NCI-H226 (cell line): ENCODE data around the gene CXCL16.
"Not testable (repeated sequence)": the region's sequence is repeated elsewhere in the genome, so short reads cannot be mapped to it uniquely, and the experiment has no call there.

ENCODE experiments used
- DNase-seq: peaks from one replicate; pipeline ENCODE4 v3.0.0-alpha.2; 2015

Gene CXCL16

GRCh38 chr17:4719684-4720221 lies 20.0 kb downstream of the CXCL16 start:
- peak; percentile 47 for DNase-seq

DNA sequence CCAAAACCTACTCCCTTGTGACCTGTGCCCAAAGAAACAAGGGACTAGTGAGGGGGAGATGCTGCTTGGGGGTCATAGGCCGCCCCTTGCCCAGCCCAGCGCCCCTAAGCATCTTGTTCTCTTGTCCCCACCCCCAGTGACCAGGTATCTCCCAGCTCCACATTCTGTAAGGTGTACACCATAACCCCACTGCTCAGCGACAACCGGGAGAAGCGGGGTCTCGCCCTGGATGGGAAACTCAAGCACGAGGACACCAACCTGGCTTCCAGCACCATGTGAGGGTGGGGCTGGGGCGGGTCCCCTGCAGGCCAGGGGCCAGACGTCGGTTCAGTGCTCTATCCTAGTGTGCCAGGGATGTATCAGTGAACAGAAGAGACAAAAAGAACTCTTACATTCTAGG lies 20.6 kb downstream of the CXCL16 start:
- DNase-seq = no peak

- no peak for DNase-seq
These were observed 21.5 kb downstream of the CXCL16 start for GRCh38 chr17:4718276-4718675.

DNA sequence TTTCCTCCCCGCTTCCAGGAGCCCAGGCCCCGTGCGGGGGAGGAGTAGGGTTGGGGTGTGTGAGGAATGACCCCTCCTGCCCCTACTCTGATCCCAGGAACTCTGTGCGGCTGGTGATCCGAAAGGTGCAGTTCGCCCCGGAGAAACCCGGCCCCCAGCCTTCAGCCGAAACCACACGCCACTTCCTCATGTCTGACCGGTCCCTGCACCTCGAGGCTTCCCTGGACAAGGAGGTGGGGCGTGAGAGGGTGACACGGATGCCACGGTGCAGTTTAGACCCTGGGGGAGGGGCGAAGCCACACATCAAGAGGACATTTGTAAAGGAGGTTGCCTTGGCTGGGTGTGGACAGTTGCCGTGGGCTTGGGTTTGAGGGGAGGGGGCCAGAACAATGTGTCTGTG lies 21.9 kb downstream of the CXCL16 start:
- DNase-seq = no peak

DNA sequence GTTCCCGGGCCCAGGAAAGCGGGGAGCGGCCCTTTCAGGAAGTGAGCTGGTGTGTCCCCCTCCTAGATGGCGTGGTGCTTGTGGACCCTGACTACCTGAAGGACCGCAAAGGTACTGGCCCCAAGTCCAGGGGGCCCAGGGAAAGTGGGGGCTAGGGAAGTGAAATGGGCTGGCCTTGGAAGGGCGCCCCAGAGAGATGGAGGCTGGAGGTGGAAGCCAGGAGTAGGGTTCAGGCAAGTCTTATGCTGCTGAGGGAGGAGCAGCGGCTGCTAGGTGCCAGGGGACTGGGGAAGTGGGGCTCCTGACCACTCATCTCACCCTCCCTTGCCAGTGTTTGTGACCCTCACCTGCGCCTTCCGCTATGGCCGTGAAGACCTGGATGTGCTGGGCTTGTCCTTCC lies 23.6 kb downstream of the CXCL16 start:
- DNase-seq = no peak

DNA sequence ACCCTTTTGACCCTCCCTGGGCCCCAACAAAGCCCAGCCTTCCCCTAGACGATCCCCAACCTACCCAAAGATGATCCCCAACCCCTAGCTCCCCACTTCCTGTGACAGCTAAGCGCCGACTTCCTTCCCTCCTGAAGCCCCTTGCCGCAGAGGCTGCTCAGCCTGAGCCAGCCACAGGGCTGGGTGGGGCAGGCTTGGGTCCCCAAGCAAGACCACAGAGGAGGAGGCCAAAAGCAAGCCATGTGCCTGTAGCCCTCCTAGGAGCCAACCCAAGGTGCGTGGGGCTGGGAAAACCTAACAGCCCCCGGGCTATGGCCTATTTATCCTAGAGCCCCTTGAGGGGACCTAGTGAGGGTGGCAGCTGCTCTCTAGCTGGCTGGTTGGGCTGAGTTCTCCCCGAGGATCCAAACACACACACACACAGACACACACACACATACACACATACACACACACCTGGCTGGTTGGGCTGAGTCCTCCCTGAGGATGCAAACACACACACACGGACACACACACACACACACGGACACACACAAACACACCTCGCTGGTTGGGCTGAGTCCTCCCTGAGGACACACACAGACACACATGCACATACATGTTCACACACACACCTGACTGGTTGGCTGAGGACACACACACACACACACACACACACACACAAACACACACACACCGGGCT lies 24.5 kb downstream of the CXCL16 start:
- no peak for DNase-seq

GRCh38 chr17:4714340-4715062 lies 25.2 kb downstream of the CXCL16 start:
- DNase-seq = not testable (repeated sequence)

DNA sequence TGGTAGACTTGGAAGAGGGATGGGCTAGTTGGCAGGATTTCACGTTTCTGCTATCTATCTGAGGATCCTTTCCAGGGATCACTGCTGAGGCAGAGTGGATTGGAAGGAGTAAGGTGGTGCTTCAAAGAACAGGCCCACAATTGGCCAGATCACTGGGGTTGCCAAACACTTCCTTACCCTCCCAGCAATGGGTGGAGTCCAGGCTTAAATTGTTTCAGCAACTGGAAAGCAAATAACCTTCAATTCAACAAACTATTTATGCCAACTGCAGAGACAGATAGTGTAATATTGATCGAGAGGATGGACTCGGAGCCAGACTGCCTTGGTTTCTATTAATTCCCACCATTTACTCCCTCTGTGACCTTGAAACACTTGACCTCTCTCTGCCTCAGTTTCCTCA lies 27.2 kb downstream of the CXCL16 start:
- DNase-seq = no peak

DNA sequence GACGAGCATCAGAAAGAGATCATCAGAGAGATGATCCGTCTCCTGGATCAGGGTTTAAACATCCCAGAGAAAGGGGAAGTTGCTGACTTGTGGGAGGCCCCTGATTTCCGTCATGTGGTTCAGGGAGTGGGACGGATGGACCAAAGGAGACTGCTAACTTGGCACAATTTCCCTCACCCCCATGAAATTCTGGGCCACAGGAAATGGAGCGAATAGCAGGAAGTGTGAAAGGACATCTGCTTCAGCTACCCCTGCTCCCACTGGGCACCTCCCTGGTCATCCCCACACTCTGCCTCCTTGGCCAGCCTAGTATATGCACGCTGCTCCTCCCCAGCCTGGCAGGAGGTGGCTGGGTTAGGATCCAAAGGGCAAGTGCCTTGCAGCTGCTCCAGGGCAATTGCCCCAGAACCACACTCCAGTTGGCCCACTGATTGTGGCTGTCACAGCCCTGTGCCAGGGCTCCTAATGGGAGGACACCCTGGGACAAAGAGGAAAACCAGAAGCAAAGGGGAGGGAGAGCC lies 28.0 kb downstream of the CXCL16 start:
- DNase-seq = no peak

DNA sequence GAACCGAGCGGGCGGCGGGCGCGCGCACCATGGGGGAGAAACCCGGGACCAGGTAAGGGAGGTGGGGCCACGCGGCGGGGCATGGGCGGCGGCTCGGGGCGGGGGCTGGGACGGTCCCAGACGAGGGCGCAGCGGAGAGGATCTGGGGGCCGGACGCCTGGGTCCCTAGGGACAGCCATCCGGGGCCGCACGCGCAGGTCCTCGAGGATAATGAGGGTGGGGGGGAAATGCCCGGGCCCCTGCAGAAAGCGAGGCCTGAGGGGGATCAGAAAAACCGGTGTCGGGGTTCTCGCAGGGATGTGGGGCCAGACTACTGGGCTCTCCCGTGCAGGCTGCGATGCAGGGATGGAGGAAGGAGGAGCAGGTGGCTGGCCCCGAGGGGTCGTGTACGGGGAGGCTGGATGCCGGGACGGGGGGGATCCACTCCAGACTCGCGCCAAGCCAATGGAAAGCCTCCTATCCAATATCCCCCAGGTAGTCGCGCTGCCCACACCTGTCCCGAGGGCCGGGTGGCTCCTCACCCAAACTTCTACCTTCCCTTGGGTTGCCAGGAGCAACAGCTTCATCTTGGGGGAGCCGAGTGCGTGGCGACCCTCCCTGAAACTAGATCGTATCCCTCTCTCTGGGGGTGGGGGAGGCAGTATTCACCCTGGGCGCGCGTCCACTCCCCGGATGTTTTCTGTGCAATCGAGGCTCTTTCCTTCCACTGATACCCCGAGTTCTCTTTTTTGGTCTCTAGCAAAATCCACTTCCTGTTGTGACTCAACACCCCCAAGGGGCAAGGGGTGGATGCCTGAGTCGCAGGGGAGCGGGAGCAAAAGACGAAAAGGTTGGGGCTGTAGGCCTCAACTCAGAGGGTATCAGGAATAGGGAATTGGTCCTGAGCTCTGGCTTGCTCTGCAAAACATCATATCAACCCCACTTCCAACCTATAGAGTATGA lies 28.8 kb downstream of the CXCL16 start:
- DNase-seq = no peak

- peak; percentile 97 for DNase-seq
These were observed 29.7 kb downstream of the CXCL16 start, which contains the start of gene ARRB2 for GRCh38 chr17:4709794-4710692. TSS of gene ARRB2 (plus strand) at chr17:4710632. CDS start at chr17:4710722, 90 bp downstream.

DNA sequence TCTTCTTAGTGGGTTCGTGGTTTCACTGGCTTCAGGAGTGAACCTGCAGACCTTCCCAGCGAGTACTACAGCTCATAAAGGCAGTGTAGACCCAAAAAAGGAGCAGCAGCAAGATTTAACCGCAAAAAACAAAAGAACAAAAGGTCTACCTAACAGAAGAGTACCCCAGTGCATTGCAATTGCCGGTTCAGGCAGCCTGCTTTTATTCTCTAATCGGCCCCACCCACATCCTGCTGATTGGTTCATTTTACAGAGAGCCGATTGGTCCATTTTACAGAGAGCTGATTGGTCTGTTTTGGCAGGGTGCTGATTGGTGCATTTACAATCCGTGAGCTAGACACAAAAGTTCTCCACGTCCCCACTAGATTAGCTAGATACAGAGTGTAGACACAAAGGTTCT lies 31.3 kb downstream of the CXCL16 start:
- DNase-seq = no peak

DNA sequence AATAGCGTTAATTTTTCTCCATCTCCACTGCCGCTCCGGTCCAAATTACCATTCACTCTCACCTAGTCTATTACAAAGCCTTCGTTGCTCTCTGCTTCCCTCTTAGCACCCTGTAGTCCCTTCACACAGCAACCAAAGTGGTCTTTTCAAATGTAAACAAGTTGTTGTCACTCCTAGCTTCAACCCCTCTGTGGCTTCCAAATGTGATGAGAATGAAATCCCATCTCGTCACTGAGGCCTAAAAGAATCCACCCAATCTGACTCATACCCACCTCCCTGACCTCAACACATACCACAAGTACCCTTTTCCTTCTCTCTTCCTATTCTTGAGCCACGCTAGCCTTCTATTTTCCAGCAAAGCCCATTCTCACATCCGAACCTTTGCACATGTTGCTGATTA lies 33.6 kb downstream of the CXCL16 start:
- DNase-seq = peak; percentile 33

GRCh38 chr17:4704991-4705390 lies 34.7 kb downstream of the CXCL16 start:
- no peak for DNase-seq

DNA sequence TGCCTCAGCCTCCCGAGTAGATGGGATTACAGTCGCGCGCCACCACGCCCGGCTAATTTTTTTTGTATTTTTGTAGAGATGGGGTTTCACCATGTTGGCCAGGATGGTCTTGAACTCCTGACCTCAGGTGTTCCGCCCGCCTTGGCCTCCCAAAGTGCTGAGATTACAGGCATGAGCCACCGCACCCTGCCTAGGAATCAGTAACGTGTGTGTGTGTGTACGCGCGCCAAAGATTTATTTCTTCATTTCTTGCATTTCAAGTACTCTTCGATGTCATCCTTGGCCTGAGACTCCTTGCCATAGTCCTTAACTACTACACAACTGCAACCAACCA lies 35.2 kb downstream of the CXCL16 start:
- not testable (repeated sequence) for DNase-seq

DNA sequence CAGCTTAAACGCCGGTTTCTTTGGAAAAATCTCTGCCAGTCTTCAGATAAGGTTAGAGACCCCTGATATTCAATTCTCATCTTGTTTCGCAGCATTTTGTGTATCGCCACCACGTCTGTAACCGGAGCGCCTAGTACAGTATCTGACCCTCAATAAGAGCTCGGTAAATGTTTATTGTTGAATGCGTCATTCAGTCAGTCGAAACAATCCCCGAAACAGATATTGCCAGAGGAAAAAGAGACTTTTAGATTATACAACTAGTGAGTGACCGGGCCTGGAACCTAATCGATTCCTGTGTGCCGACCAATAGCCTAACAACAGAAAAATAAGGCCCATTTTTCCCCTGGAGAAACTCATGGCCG lies 36.4 kb downstream of the CXCL16 start:
- no peak for DNase-seq

DNA sequence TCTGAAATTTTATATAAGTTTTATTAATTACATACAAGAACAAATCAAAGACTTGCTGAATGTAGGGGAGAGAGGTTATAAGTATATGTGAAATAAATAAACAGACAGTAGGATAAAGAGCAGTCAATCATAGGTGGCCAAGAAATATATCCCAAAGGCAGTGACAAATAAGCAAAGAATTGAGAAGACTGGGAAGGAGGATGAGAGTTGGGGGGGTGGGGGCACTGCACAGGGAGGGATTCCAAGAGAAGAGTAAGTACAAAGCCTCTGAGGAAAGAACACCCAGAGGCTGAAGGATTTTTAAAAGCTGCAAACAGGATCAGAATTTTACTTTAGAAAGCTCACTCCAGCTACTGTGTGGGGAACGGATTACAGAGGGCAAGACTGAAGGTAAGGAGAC lies 38.6 kb downstream of the CXCL16 start:
- no peak for DNase-seq

GRCh38 chr17:4699401-4700056 lies 40.2 kb downstream of the CXCL16 start:
- not testable (repeated sequence) for DNase-seq

DNA sequence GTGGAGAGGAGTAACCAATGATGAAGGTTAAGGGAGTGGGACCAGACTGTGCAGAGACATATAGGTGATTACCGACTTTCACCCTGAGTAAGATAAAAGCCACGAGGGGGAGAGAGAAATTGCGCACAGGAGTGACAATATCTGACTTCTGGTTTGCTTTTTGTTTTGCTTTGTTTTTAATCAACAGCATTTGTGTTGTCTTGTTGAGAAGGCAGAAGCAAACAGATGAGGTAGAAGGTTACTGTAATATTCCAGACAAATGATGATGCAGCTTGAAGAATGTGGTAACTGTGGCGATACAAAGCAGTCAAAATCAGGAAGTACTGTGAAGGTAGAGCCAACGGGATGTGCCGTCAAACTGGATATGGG lies 43.3 kb downstream of the CXCL16 start:
- no peak for DNase-seq

DNA sequence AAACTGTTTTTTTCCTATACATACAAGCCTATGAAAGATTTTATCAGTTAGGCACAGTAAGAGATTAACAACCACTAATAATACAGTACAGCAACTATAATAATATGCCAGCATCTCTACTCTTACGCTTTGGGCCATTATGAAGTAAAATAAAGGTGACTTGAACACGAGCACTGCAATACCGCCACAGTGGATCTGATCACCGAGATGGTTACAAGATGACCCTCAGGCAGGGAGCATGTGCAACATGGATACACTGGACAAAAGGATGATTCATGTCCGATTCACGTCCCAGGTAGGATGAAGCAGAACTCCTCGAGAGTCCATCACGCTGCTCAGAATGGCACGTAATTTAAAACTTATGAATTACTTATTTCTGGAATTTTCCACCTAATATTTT lies 46.3 kb downstream of the CXCL16 start:
- DNase-seq = no peak

GRCh38 chr17:4691686-4692085 lies 48.0 kb downstream of the CXCL16 start:
- DNase-seq = peak; percentile 22

DNA sequence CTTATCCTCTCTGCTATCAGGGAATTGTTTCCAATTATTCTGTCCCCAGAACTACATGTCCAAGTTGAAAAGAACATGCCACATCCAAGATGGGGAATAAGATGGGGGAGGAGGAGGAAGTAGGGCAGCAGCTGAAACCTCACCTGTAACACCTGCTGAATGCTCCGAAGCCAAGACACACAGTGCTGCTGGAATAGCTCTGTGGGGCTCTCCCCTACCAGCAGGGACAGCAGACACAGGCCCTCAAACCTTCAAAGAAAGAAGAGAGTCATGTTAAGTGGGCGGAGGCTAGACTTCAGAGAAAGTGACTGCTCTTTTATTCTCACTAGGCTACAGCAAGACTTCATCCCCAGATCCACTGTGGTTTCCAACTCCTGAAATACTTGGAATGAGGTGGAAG lies 49.0 kb downstream of the CXCL16 start:
- DNase-seq = no peak
